ENCODE data around the gene DDX25.
"Not testable (repeated sequence)": the region's sequence is repeated elsewhere in the genome, so short reads cannot be mapped to it uniquely, and the experiment has no call there.

- not testable (repeated sequence) for TF ChIP-seq CTCF (IDR thresholded peaks at IDR 0.05; ENCODE audit: low read depth, low read length); MYC (IDR thresholded peaks at IDR 0.05; ENCODE audit: low read depth, low read length); POLR2A (IDR thresholded peaks at IDR 0.05; ENCODE audit: extremely low read depth, insufficient read length)
Observed at GRCh38 chr11:125865354-125865753, 39.0 kb upstream of the DDX25 start.

Measured in NB4 (cell line).